Mucosa of stomach (tissue), 1 donor: ENCODE data around the gene KCTD21.
"Not testable (repeated sequence)": the region's sequence is repeated elsewhere in the genome, so short reads cannot be mapped to it uniquely, and the experiment has no call there.

Experiments
- H3K27me3 ChIP-seq: one replicate; pipeline ENCODE4 v1.7.0; 2013; ENCODE audit warnings: mild to moderate bottlenecking, low read length; ENCODE audit not compliant: control insufficient read depth, insufficient read depth
- H3K36me3 ChIP-seq: one replicate; pipeline ENCODE4 v1.7.0; 2013; ENCODE audit warnings: low read length; ENCODE audit not compliant: control insufficient read depth, insufficient read depth
- H3K4me1 ChIP-seq: one replicate; pipeline ENCODE4 v1.7.0; 2013; ENCODE audit warnings: mild to moderate bottlenecking, low read length; ENCODE audit not compliant: control insufficient read depth, insufficient read depth
- H3K4me3 ChIP-seq: one replicate; pipeline ENCODE4 v1.7.0; 2013; ENCODE audit warnings: low read length
- H3K9ac ChIP-seq: one replicate; pipeline ENCODE4 v1.7.0; 2013; ENCODE audit warnings: mild to moderate bottlenecking, low read length, moderate library complexity
- H3K9me3 ChIP-seq: one replicate; pipeline ENCODE4 v1.7.0; 2013; ENCODE audit warnings: mild to moderate bottlenecking, low read length, moderate library complexity; ENCODE audit not compliant: control insufficient read depth
- donor health status: Pancreatic carcinoma.

The KCTD21 gene, protein sequence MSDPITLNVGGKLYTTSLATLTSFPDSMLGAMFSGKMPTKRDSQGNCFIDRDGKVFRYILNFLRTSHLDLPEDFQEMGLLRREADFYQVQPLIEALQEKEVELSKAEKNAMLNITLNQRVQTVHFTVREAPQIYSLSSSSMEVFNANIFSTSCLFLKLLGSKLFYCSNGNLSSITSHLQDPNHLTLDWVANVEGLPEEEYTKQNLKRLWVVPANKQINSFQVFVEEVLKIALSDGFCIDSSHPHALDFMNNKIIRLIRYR

DNA sequence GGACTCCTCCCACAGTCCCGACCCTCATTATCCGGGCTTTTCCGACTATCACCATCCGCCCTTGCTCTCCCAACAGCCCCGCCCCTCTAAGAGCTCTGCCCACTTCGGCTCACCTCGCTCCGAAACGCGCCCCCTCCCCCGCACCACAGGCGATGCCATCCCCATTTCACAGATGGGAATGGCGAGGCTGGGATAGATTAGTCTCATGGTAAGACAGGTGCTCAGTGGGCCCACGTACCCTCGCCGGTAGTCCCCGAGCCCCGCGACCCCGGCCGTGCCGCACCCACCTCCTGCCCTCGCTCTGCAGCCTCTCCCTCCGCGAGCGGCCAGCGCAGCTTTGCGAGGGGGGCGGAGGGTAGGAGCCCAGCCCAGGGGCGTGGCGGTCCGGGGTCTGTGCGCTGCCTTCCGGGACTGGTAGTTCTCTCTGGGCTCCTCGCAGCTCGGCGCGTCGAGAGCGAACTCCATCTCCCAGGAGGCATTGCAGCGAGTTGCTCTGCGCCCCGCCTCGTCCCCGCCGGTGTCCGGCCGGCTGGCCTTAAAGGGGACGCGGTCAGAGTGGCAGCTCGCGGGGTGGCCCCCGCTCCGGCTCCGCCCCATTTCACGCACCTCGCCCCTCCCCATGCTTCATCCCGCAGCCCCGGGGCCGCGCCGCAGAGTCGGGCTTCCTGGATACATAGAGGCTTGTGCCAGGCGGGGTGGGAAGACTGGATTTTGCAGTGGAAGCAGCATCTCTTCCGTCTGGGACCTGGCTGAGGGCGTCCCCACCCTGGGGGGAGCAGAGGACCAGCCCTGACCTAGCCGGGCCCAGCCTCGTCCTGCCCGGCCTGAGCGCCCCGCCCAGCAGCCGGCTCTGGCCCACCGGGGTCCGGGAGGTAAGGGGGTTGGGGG is at the start of gene KCTD21, which contains the start of gene USP35:
KCTD21 (minus strand) TSS at position 341 of the 888 bp plus-strand sequence. CDS start 14,072 bp downstream, outside the sequence.
USP35 (plus strand) TSS at position 634 of the 888 bp plus-strand sequence. CDS start 7,327 bp downstream, outside the sequence.
- Histone ChIP-seq H3K27me3 (no peaks in the 10 kb centered on the region), H3K9ac (peak within 1 kb of the TSS; percentile 74), H3K9me3 (no peaks in the 10 kb centered on the region), H3K36me3 (no peaks in the 10 kb centered on the region), H3K4me1 (peaks cover 24% of the 10 kb centered on the region), H3K4me3 (peak within 1 kb of the TSS; percentile 92)

DNA sequence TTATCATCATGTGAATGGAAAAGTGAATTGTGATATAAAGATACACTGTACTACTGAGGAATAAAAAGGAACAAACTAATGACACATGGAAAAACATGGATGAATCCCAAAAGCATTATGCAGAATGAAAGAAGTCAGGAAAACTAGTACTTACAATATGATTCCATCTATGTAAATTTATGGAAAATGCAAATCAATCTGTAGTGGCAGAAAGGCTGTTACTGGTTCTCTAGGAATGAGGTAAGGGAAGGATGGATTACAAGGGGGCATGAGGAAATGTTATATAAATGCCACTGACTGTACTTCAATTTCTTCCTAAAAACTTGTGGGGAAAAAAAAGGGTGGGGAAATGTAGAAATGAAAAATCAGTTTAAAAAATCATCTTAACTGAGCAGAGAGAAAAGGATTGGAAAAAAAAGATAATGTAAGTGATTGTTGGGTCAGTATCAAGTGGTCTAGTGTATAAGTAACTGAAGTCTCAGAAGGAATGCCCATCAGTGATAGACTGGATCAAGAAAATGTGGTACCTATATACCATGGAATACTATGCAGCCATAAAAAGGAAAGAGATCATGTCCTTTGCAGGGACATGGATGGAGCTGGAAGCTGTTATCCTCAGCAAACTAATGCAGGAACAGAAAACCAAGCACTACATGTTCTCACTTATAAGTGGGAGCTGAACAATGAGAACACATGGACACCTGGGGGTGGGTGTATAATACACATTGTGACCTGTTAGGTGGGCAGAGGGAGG is 49.0 kb upstream of the KCTD21 start:
- Histone ChIP-seq H3K36me3 (no peaks in the 10 kb centered on the region), H3K4me1 (no peaks in the 10 kb centered on the region), H3K9me3 (no peaks in the 10 kb centered on the region), H3K27me3 (no peaks in the 10 kb centered on the region), H3K9ac (no peak overlapping the region), H3K4me3 (no peak overlapping the region)

DNA sequence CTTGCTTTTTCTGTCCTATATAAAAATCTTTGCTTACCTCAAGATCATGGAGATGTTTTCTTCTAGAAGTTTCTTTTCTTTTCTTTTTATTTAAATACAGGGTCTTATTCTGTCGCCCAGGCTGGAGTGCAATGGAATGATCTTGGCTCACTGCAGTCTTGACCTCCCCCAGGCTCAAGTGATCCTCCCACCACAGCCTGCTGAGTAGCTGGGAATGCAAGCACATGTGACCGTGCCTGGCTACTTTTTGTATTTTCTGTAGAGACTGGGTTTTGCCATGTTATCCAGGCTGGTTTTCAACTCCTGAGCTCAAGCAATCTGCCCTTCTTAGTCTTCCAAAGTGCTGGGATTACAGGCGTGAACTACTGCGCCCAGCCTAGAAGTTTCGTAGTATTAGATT is 45.6 kb upstream of the KCTD21 start:
- no peaks in the 10 kb centered on the region for H3K27me3 ChIP-seq
- H3K36me3 ChIP-seq: no peaks in the 10 kb centered on the region
- no peak overlapping the region for H3K4me3 ChIP-seq
- H3K9me3 ChIP-seq: no peaks in the 10 kb centered on the region
- peaks cover 7% of the 10 kb centered on the region for H3K4me1 ChIP-seq
- no peak overlapping the region for H3K9ac ChIP-seq

DNA sequence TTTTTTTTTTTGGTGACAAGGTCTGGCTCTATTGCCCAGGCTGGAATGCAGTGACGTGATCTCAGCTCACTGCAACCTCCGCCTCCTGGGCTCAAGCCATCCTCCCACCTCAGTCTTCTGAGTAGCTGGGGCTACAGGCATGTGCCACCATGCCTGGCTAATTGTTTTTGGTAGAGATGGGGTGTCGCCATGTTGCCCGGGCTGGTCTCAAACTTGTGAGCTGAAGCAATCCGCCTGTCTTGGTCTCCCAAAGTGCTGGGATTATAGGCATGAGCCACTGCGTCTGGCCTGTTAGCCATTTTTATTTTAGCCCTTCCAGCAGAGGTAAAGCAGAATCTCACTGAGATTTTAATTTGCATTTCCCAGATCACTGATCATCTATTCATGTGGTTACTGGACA is 44.6 kb upstream of the KCTD21 start:
- H3K9me3 ChIP-seq, H3K4me1 ChIP-seq, H3K27me3 ChIP-seq, H3K4me3 ChIP-seq, H3K36me3 ChIP-seq, H3K9ac ChIP-seq: not testable (repeated sequence)

DNA sequence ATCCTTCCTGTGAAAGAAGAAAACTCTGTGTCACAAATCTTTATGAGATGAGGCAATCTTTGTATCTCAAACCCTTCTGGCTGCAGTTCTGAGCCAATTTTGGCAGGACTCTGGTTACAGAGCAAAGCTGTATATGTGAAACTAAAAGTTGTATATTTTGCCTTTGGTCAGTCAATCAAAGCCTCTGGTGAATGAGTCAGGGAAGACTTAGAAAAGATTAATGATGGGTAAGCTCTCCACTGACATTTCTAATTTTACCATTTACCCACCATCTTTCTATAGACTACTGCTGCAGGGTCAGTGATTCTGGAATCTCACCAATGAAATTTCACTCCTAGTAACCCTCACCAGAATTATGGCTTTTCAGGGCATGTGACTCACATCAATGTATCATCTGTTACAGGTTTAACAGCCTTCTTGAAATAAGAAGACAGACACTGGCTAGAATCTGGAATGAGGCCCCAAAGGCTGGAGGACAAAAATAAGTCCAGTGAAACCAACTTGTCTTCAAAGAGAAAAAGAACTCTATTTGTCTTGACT is 43.6 kb upstream of the KCTD21 start:
- Histone ChIP-seq H3K9me3 (no peaks in the 10 kb centered on the region), H3K27me3 (no peaks in the 10 kb centered on the region), H3K9ac (no peak overlapping the region), H3K4me1 (peaks cover 7% of the 10 kb centered on the region), H3K36me3 (no peaks in the 10 kb centered on the region), H3K4me3 (no peak overlapping the region)

DNA sequence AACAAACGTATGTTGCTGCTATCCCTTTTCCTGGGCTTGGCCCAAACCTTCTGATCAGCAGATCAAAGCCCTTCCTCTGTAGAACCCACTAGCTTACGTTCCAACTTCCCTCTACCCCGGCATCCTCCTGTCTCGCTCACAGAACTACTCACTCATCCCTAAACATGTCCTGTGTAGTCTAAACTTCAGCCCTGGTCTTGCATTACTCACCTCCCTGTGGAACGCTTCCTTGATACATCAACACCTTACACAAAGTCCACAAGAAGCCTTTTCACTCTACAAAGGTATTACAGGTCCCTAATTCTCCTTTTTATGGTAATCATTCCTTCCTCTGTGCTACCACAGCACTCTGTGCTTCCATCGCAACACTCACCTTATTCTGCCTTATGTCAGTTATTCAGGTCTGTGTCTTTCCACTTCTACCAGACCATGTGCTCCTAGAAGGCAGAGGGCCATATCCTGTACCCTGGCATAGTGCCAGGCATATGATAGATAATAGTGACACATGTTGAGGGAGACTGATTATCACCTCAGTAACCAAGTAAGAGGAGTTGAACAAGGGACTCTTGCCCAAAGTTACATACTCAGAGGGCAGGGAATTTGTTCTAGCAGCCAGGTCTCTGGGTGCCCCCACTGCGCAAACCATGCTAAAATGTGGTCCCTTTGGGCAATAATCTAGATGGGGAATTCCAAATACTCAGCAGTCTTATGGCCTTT is 41.9 kb upstream of the KCTD21 start:
- no peaks in the 10 kb centered on the region for H3K9me3 ChIP-seq
- H3K9ac ChIP-seq: no peak overlapping the region
- no peaks in the 10 kb centered on the region for H3K36me3 ChIP-seq
- H3K27me3 ChIP-seq: no peaks in the 10 kb centered on the region
- H3K4me3 ChIP-seq: no peak overlapping the region
- peaks cover 7% of the 10 kb centered on the region for H3K4me1 ChIP-seq

DNA sequence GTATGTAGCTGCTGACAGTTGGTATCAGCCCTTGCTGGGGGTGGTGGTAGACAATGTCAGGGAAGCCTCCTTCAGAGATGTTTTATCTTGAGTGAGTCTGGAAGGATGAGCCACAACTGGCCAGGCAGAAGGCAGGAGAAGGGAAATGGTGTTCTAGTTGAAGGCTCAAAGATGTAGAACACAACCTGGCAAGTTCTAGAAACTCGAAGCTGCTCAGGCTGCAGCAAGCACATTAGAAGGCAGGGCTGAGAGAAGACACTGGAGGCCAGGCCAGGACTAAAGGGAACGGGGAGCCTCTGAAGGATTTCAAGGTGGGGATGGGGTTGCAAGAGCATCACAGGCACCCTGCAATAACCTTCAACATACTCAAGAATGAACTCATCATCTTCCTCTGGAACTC is 40.7 kb upstream of the KCTD21 start:
- Histone ChIP-seq H3K9me3 (no peaks in the 10 kb centered on the region), H3K4me1 (peaks cover 7% of the 10 kb centered on the region), H3K36me3 (no peaks in the 10 kb centered on the region), H3K9ac (no peak overlapping the region), H3K4me3 (no peak overlapping the region), H3K27me3 (no peaks in the 10 kb centered on the region)

DNA sequence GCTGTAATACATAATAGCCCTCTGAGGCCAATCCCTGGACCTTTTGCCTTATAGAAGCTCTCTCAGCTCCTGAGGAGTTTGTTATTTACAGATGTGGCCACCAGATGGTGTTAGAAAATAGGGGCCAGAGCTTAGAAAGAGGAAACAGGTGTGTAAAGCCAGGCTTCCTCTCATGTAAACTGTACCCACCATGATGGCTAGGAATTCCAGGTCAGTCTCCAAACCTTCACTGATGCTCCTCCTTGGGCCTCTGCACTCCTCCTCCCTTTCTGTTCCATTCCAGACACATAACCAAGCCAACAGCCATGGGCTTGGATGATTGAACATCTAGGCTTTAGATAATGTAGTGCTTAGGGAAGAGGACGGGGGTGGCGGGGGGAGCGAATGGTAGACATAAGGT is 40.0 kb upstream of the KCTD21 start:
- Histone ChIP-seq H3K4me3 (no peak overlapping the region), H3K9me3 (no peaks in the 10 kb centered on the region), H3K4me1 (peaks cover 7% of the 10 kb centered on the region), H3K9ac (no peak overlapping the region), H3K36me3 (no peaks in the 10 kb centered on the region), H3K27me3 (no peaks in the 10 kb centered on the region)

DNA sequence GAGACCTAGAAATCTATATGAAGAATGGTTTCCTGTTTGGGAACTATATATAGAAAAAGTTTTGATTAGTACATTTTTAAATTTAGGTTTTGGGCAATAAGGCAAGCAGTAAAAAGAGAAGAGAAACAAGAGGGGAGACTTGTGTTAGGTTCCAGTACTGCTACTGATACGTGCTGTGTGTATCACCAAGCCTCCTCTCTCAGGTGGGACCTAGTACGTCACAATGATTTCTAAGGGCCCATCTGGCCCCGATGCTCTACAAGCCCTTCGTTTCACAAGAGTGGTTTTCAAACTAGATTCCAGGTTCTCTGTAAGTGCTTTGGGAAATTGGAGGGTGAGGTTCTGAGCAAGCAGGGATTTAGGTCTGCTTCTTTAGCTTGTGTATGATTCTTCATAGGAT is 39.5 kb upstream of the KCTD21 start:
- no peak overlapping the region for H3K9ac ChIP-seq

DNA sequence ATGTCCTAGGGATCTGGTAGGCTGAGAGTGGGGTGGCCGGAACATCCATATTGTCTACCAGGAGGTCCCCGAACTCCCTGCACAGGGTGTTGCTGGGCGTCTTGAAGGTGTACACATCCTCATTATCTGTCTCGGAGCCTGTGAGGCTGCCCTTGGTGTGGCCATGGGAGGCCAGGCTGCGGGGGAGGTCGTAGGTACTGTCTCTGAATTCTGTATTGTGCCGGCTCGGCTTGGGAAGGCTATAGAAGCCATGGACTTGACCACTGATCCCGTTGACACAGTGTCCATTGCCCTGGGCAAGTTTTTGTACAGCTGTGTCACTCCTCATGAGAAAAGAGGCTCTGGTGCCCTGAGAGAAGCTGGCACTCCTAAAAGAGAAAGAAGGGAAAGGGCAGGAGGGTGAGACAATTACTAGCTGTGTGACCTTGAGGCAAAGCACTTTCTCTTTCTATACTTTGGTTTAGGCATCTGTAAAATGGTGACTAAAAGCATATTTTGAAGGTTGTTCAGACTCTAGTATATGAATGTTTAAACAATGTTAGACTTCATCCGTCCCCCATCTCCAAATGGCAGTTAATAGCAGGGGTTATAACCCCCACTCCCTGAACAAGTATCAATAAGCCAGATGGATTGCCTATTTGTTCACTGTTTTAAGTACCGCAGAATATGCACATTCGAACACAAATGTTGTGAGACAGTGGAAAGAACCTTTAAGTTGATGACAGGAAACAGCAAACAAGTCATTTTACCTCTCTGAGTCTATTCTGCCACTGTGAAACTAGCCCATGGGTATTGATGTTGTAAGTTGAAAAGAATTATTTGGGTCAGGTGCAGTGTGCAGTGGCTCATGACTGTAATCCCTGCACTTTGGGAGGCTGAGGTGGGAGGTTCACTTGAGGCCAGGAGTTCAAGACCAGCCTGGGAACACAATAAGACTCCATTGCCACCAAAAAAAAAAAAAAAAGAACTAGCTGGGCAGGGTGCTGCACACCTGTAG is 38.6 kb upstream of the KCTD21 start:
- no peaks in the 10 kb centered on the region for H3K36me3 ChIP-seq
- H3K9me3 ChIP-seq: no peaks in the 10 kb centered on the region
- peaks cover 7% of the 10 kb centered on the region for H3K4me1 ChIP-seq
- H3K9ac ChIP-seq: no peak overlapping the region
- H3K4me3 ChIP-seq: no peak overlapping the region
- H3K27me3 ChIP-seq: no peaks in the 10 kb centered on the region

More for the DNA sequence above, 39.5 kb upstream of the KCTD21 start:
- H3K4me1 ChIP-seq: peaks cover 7% of the 10 kb centered on the region
- H3K9me3 ChIP-seq: no peaks in the 10 kb centered on the region
- no peak overlapping the region for H3K4me3 ChIP-seq
- H3K36me3 ChIP-seq: no peaks in the 10 kb centered on the region
- H3K27me3 ChIP-seq: no peaks in the 10 kb centered on the region
